GM23338 (cell line): ENCODE measurements around the gene ZNF581. TPM values are rescaled to one million over a fixed set of nuclear protein-coding genes. Genes with fewer than 3 reads are reported as not detected.

Experiments used
- ATAC-seq: fragments of 200-7000 bp; cut with Tn5 transposase; 3 replicates; pipeline ENCODE4 v1.9.1; 2020
- DNase-seq: peaks from one replicate; pipeline ENCODE4 v3.0.0-alpha.2; 2015; ENCODE audit warnings: low spot score
- H2AFZ ChIP-seq: fragments of 200-600 bp; sonication (generic); 2 replicates; pipeline ENCODE4 v1.8.0; 2016; ENCODE audit warnings: antibody characterized with exemption, mild to moderate bottlenecking, moderate library complexity
- H3F3A ChIP-seq: fragments of 200-600 bp; sonication (generic); replicated peaks from 2 replicates; pipeline ENCODE4 v1.8.0; 2017; ENCODE audit warnings: antibody characterized with exemption, mixed run types, low read depth
- H3K27ac ChIP-seq: fragments of 200-600 bp; sonication (generic); 2 replicates; pipeline ENCODE4 v1.6.1; 2016; ENCODE audit warnings: low read depth
- H3K27me3 ChIP-seq: fragments of 200-600 bp; sonication (generic); 2 replicates; pipeline ENCODE4 v1.8.0; 2016; ENCODE audit warnings: mild to moderate bottlenecking, mixed run types, moderate library complexity; ENCODE audit not compliant: insufficient read depth
- H3K36me3 ChIP-seq: fragments of 200-600 bp; sonication (generic); 2 replicates; pipeline ENCODE4 v1.8.0; 2016; ENCODE audit warnings: mild to moderate bottlenecking; ENCODE audit not compliant: insufficient read depth
- H3K4me1 ChIP-seq: fragments of 200-600 bp; sonication (generic); 2 replicates; pipeline ENCODE4 v1.8.0; 2016; ENCODE audit warnings: mild to moderate bottlenecking, moderate library complexity; ENCODE audit not compliant: insufficient read depth
- H3K4me2 ChIP-seq: fragments of 200-600 bp; sonication (generic); 2 replicates; pipeline ENCODE4 v1.7.1; 2017; ENCODE audit warnings: mixed run types
- H3K4me3 ChIP-seq: fragments of 200-600 bp; sonication (generic); 2 replicates; pipeline ENCODE4 v1.6.1; 2016; ENCODE audit warnings: mixed run types
- H3K79me2 ChIP-seq: fragments of 200-600 bp; sonication (generic); replicated peaks from 2 replicates; pipeline ENCODE4 v1.8.0; 2017; ENCODE audit warnings: mild to moderate bottlenecking; ENCODE audit not compliant: insufficient read depth
- H3K9me2 ChIP-seq: fragments of 200-600 bp; sonication (generic); 2 replicates; pipeline ENCODE4 v1.8.0; 2017; ENCODE audit not compliant: insufficient read depth
- H4K20me1 ChIP-seq: fragments of 200-600 bp; sonication (generic); replicated peaks from 2 replicates; pipeline ENCODE4 v1.8.0; 2017; ENCODE audit warnings: mild to moderate bottlenecking; ENCODE audit not compliant: insufficient read depth
- H3K27ac Mint-ChIP-seq: 2 replicates; pipeline ENCODE4 v1.8.0; 2020; ENCODE audit warnings: inconsistent platforms, mild to moderate bottlenecking, moderate library complexity, mixed read lengths
- H3K27me3 Mint-ChIP-seq: 3 replicates; pipeline ENCODE4 v1.8.0; 2022; ENCODE audit warnings: low read depth, mild to moderate bottlenecking, moderate library complexity, mixed read lengths, inconsistent platforms; ENCODE audit not compliant: insufficient read depth, poor library complexity
- H3K36me3 Mint-ChIP-seq: 3 replicates; pipeline ENCODE4 v1.8.0; 2021; ENCODE audit warnings: low read depth, mild to moderate bottlenecking, inconsistent platforms, moderate library complexity, mixed read lengths
- H3K4me1 Mint-ChIP-seq: 3 replicates; pipeline ENCODE4 v1.8.0; 2020; ENCODE audit warnings: mild to moderate bottlenecking, inconsistent platforms, mixed read lengths
- H3K4me3 Mint-ChIP-seq: 3 replicates; pipeline ENCODE4 v1.8.0; 2021; ENCODE audit warnings: moderate library complexity, mild to moderate bottlenecking, inconsistent platforms, mixed read lengths
- H3K9me3 Mint-ChIP-seq: 3 replicates; pipeline ENCODE4 v1.8.0; 2020; ENCODE audit warnings: moderate library complexity, mild to moderate bottlenecking, inconsistent platforms, mixed read lengths
- CREB1 ChIP-seq: fragments of 250-450 bp; sonication (Bioruptor Pico); IDR thresholded peaks from 2 replicates; pipeline ENCODE4 v1.5.0; 2020; ENCODE audit warnings: low read depth, mild to moderate bottlenecking, moderate library complexity
- EZH2 ChIP-seq: fragments of 200-600 bp; sonication (generic); IDR thresholded peaks from one replicate; pipeline ENCODE4 v1.8.0; 2017; ENCODE audit warnings: antibody characterized with exemption, mild to moderate bottlenecking, low read depth; ENCODE audit not compliant: unreplicated experiment
- EZH2phosphoT487 ChIP-seq: fragments of 200-600 bp; sonication (generic); IDR thresholded peaks from one replicate; pipeline ENCODE4 v1.8.1; 2018; ENCODE audit warnings: antibody characterized with exemption; ENCODE audit not compliant: unreplicated experiment
- JUNB ChIP-seq: IDR thresholded peaks from one replicate; pipeline ENCODE4 v1.6.1; 2016; ENCODE audit warnings: antibody characterized with exemption; ENCODE audit not compliant: unreplicated experiment
- NANOG ChIP-seq: IDR thresholded peaks from 2 replicates; pipeline ENCODE4 v1.6.1; 2016; ENCODE audit warnings: antibody characterized with exemption, borderline replicate concordance
- POLR2AphosphoS5 ChIP-seq: IDR thresholded peaks from 2 replicates; pipeline ENCODE4 v1.6.1; 2016; ENCODE audit warnings: antibody characterized with exemption, low read depth
- STAT1 ChIP-seq: IDR thresholded peaks from one replicate; pipeline ENCODE4 v1.6.1; 2016; ENCODE audit warnings: antibody characterized with exemption; ENCODE audit not compliant: unreplicated experiment
- ZNF114 ChIP-seq: fragments of 250-450 bp; sonication (Bioruptor Pico); IDR thresholded peaks from 2 replicates; pipeline ENCODE4 v1.5.0; 2020; ENCODE audit warnings: mild to moderate bottlenecking, moderate library complexity
- ZNF331 ChIP-seq: fragments of 250-450 bp; sonication (Bioruptor Pico); IDR thresholded peaks from 2 replicates; pipeline ENCODE4 v1.5.0; 2020; ENCODE audit warnings: low read depth, mild to moderate bottlenecking, moderate library complexity
- polyA plus RNA-seq: library from polyadenylated mRNA; unstranded; fragments of >200 nt; fragmentation: Nextera tagmentation; extraction: Ambion mirVana; gene quantifications from 2 replicates; pipeline ENCODE4 v1.2.1, GENCODE V29; 2016
- total RNA-seq: library from RNA; depleted of rRNA; stranded (reverse); fragments of >200 nt; shearing (Covaris generic); gene quantifications from 2 replicates; pipeline ENCODE4 v1.2.3, GENCODE V29; 2014
- TF ChIP-seq, protein P1 (sequence below), 2 experiments: fragments of 200-600 bp in 1 of 2; sonication (generic) in 1 of 2; conservative IDR thresholded peaks; 2 replicates each; pipeline versions ENCODE4 v1.5.1 to v1.6.1; 2016 to 2017; ENCODE audit warnings: antibody characterized with exemption in 2 of 2, low read depth in 2 of 2, mild to moderate bottlenecking in 2 of 2, moderate library complexity in 1 of 2
- TF ChIP-seq, protein P2 (sequence below): fragments of 250-450 bp; sonication (Bioruptor Pico); IDR thresholded peaks from 2 replicates; pipeline ENCODE4 v1.5.0; 2020; ENCODE audit warnings: mild to moderate bottlenecking, moderate library complexity
- TF ChIP-seq, protein P3 (sequence below): IDR thresholded peaks from one replicate; pipeline ENCODE4 v1.6.1; 2018; ENCODE audit warnings: antibody characterized with exemption; ENCODE audit not compliant: unreplicated experiment
- TF ChIP-seq, protein P4 (sequence below): IDR thresholded peaks from 2 replicates; pipeline ENCODE4 v1.6.1; 2016; ENCODE audit warnings: antibody characterized with exemption

Gene ZNF581
- total and polyA plus RNA-seq, 2 experiments from 2014 or later: 48.5 to 87.6 TPM

DNA sequence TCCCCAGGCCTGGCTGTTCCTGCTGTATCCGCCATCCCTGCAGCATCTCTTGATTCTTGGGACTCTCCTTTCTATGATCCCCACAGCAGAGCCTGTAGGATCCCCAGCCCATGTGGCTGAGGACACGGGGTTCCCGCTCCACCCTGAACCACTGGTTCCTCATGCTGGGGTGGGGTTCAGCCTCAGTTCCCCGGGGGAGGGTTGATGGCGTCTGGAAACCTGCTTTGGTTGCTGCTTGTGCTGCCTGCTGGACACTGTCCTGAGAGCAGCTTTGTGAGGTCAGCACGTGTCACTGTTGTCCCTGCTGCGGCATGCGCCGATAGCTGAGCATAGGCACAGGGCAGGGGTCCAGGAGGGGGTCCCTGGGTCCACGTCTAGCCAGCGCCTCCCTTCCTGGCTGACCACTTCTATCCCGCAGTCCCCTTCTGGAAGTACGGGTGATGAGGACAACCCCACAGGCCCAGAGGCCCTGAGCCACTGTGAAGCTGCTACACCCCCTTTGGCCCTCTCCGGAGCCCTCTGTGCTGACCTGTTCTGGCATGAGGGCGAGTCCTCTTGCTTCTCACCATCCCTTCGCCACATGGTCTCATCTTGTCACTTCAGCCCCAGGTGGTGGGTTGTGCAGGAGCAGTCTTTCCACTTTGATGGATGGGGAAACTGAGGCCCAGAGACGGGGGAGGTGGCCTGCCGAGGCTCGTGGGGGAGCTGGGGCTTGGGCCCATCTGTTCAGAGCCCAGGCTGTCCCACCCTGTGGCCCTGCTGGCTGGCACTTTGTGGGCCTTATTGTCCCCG, 37.1 kb downstream of the ZNF581 start:
- peaks cover 35% of the 10 kb centered on the region for H4K20me1 ChIP-seq
- peaks cover 11% of the 10 kb centered on the region for H3K4me1 ChIP-seq
- no peaks in the 10 kb centered on the region for H3K9me2 ChIP-seq
- H3K27me3 ChIP-seq: no peaks in the 10 kb centered on the region
- ATAC-seq: no peak
- H2AFZ ChIP-seq: no peak overlapping the region
- peaks cover 62% of the 10 kb centered on the region for H3K79me2 ChIP-seq
- peaks cover 12% of the 10 kb centered on the region; the same call in 1 of the 2 replicates for H3K36me3 ChIP-seq
- H3F3A ChIP-seq: 0 out of 2 replicates have a peak, but pooled peaks cover 5% of the 10 kb centered on the region
- Mint-ChIP-seq H3K27me3 (peaks cover 10% of the 10 kb centered on the region), H3K27ac (no peak overlapping the region; the same call in 1 of the 2 replicates), H3K4me3 (no peak overlapping the region), H3K36me3 (peaks cover 39% of the 10 kb centered on the region), H3K9me3 (peaks cover 2% of the 10 kb centered on the region; the same call in 2 of the 3 replicates), H3K4me1 (peaks cover 7% of the 10 kb centered on the region)
- no peak overlapping the region for H3K4me3 ChIP-seq
- TF ChIP-seq NANOG (no peak), ZNF331 (no peak), JUNB (no peak), POLR2AphosphoS5 (no peak), EZH2 (no peak), STAT1 (no peak), CREB1 (no peak), EZH2phosphoT487 (no peak), ZNF114 (no peak)
- TF ChIP-seq, protein P1, sequence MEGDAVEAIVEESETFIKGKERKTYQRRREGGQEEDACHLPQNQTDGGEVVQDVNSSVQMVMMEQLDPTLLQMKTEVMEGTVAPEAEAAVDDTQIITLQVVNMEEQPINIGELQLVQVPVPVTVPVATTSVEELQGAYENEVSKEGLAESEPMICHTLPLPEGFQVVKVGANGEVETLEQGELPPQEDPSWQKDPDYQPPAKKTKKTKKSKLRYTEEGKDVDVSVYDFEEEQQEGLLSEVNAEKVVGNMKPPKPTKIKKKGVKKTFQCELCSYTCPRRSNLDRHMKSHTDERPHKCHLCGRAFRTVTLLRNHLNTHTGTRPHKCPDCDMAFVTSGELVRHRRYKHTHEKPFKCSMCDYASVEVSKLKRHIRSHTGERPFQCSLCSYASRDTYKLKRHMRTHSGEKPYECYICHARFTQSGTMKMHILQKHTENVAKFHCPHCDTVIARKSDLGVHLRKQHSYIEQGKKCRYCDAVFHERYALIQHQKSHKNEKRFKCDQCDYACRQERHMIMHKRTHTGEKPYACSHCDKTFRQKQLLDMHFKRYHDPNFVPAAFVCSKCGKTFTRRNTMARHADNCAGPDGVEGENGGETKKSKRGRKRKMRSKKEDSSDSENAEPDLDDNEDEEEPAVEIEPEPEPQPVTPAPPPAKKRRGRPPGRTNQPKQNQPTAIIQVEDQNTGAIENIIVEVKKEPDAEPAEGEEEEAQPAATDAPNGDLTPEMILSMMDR (conservative IDR thresholded peaks at IDR 0.05; ENCODE audit: low read depth in 2 of 2): no peak
- TF ChIP-seq, protein P2, sequence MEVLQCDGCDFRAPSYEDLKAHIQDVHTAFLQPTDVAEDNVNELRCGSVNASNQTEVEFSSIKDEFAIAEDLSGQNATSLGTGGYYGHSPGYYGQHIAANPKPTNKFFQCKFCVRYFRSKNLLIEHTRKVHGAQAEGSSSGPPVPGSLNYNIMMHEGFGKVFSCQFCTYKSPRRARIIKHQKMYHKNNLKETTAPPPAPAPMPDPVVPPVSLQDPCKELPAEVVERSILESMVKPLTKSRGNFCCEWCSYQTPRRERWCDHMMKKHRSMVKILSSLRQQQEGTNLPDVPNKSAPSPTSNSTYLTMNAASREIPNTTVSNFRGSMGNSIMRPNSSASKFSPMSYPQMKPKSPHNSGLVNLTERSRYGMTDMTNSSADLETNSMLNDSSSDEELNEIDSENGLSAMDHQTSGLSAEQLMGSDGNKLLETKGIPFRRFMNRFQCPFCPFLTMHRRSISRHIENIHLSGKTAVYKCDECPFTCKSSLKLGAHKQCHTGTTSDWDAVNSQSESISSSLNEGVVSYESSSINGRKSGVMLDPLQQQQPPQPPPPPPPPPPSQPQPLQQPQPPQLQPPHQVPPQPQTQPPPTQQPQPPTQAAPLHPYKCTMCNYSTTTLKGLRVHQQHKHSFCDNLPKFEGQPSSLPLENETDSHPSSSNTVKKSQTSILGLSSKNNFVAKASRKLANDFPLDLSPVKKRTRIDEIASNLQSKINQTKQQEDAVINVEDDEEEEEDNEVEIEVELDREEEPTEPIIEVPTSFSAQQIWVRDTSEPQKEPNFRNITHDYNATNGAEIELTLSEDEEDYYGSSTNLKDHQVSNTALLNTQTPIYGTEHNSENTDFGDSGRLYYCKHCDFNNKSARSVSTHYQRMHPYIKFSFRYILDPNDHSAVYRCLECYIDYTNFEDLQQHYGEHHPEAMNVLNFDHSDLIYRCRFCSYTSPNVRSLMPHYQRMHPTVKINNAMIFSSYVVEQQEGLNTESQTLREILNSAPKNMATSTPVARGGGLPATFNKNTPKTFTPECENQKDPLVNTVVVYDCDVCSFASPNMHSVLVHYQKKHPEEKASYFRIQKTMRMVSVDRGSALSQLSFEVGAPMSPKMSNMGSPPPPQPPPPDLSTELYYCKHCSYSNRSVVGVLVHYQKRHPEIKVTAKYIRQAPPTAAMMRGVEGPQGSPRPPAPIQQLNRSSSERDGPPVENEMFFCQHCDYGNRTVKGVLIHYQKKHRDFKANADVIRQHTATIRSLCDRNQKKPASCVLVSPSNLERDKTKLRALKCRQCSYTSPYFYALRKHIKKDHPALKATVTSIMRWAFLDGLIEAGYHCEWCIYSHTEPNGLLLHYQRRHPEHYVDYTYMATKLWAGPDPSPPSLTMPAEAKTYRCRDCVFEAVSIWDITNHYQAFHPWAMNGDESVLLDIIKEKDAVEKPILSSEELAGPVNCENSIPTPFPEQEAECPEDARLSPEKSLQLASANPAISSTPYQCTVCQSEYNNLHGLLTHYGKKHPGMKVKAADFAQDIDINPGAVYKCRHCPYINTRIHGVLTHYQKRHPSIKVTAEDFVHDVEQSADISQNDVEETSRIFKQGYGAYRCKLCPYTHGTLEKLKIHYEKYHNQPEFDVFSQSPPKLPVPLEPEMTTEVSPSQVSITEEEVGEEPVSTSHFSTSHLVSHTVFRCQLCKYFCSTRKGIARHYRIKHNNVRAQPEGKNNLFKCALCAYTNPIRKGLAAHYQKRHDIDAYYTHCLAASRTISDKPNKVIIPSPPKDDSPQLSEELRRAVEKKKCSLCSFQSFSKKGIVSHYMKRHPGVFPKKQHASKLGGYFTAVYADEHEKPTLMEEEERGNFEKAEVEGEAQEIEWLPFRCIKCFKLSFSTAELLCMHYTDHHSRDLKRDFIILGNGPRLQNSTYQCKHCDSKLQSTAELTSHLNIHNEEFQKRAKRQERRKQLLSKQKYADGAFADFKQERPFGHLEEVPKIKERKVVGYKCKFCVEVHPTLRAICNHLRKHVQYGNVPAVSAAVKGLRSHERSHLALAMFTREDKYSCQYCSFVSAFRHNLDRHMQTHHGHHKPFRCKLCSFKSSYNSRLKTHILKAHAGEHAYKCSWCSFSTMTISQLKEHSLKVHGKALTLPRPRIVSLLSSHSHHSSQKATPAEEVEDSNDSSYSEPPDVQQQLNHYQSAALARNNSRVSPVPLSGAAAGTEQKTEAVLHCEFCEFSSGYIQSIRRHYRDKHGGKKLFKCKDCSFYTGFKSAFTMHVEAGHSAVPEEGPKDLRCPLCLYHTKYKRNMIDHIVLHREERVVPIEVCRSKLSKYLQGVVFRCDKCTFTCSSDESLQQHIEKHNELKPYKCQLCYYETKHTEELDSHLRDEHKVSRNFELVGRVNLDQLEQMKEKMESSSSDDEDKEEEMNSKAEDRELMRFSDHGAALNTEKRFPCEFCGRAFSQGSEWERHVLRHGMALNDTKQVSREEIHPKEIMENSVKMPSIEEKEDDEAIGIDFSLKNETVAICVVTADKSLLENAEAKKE (CRISPR knock-in tag): no peak
- TF ChIP-seq, protein P3, sequence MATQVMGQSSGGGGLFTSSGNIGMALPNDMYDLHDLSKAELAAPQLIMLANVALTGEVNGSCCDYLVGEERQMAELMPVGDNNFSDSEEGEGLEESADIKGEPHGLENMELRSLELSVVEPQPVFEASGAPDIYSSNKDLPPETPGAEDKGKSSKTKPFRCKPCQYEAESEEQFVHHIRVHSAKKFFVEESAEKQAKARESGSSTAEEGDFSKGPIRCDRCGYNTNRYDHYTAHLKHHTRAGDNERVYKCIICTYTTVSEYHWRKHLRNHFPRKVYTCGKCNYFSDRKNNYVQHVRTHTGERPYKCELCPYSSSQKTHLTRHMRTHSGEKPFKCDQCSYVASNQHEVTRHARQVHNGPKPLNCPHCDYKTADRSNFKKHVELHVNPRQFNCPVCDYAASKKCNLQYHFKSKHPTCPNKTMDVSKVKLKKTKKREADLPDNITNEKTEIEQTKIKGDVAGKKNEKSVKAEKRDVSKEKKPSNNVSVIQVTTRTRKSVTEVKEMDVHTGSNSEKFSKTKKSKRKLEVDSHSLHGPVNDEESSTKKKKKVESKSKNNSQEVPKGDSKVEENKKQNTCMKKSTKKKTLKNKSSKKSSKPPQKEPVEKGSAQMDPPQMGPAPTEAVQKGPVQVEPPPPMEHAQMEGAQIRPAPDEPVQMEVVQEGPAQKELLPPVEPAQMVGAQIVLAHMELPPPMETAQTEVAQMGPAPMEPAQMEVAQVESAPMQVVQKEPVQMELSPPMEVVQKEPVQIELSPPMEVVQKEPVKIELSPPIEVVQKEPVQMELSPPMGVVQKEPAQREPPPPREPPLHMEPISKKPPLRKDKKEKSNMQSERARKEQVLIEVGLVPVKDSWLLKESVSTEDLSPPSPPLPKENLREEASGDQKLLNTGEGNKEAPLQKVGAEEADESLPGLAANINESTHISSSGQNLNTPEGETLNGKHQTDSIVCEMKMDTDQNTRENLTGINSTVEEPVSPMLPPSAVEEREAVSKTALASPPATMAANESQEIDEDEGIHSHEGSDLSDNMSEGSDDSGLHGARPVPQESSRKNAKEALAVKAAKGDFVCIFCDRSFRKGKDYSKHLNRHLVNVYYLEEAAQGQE: no peak
- TF ChIP-seq, protein P4, sequence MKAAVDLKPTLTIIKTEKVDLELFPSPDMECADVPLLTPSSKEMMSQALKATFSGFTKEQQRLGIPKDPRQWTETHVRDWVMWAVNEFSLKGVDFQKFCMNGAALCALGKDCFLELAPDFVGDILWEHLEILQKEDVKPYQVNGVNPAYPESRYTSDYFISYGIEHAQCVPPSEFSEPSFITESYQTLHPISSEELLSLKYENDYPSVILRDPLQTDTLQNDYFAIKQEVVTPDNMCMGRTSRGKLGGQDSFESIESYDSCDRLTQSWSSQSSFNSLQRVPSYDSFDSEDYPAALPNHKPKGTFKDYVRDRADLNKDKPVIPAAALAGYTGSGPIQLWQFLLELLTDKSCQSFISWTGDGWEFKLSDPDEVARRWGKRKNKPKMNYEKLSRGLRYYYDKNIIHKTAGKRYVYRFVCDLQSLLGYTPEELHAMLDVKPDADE: no peak
- DNase-seq: no peak
- no peak overlapping the region for H3K4me2 ChIP-seq
- no peak overlapping the region for H3K27ac ChIP-seq
